Bone marrow (tissue), 2 donors: Measurements from ENCODE around the gene DEFB113.
"Not testable (repeated sequence)": the region's sequence is repeated elsewhere in the genome, so short reads cannot be mapped to it uniquely, and the experiment has no call there.

Experiments
- DNase-seq, 2 donors: peaks; one replicate each; lab custom pipeline; 2025; lab: John Stamatoyannopoulos, UW

Gene DEFB113, protein sequence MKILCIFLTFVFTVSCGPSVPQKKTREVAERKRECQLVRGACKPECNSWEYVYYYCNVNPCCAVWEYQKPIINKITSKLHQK

GRCh38 chr6:49969605-49970004 lies at the start of gene DEFB113:
Gene DEFB113 (minus strand): TSS chr6:49969625. CDS start chr6:49969625, 0 bp downstream.
- DNase-seq = no peak

DNA sequence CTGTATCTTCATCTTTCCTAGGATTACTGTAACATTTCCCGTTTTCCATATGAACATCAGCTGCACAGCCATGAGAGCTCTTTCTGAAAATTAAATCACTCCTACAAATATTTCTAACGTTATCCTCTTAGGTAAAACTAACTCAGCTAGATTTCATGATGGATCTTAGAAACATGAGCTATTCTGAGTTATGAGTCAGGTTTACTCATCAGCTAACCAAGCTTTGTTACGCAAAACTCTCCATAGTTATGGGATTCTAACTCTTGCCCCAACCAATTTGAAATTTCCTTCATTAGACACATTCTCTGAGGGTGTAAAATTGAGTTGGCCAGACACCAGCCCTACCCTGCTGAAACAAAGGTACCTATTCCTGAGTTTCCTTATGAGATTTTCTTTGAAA lies 38.4 kb upstream of the DEFB113 start:
- no peak for DNase-seq

DNA sequence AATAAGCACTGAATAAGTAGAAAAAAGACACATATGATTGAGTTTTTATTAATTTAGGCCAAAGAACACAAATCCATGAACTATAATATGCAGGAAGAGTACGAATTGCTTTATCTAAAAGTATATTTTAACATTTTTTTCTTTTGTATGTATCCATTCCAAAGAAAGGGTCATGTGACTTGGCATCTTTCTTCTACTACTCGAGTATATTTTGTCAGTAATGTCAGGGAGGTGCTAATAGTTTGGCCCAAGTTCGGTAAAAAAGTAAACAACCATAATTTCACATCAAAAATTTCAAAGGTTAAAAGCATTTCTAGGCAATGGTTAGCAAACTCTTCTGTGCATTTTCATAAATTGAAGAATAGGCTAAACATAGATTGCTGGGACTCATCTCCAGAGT lies 33.7 kb upstream of the DEFB113 start:
- no peak for DNase-seq

- DNase-seq = no peak
Measured at GRCh38 chr6:49995278-49995677, 25.9 kb upstream of the DEFB113 start.

- DNase-seq = no peak
Measured at GRCh38 chr6:49988900-49989299, 19.5 kb upstream of the DEFB113 start.

- no peak for DNase-seq
Measured at GRCh38 chr6:49987749-49988148, 18.3 kb upstream of the DEFB113 start.

DNA sequence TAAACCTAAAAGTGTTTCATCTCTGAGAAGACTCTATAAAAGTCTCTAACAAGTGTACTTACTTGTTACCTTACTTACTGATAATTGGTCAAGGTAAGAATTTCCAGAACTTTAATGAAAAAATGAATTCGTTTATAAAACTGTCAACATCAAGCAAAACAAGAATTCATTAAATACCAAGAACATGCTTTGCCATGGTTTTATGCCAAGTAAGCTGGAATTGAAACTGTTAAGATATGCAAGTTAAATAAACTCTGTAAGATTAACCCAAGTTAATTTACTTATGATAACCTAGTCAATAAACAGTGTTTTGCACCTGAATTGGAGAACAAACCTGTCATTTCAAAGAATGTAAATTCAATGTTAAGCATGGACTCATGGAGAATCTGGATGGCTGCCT lies 17.1 kb upstream of the DEFB113 start:
- no peak for DNase-seq

GRCh38 chr6:49982046-49982445 lies 12.6 kb upstream of the DEFB113 start:
- DNase-seq = no peak

GRCh38 chr6:49980898-49981297 lies 11.5 kb upstream of the DEFB113 start:
- DNase-seq = no peak

DNA sequence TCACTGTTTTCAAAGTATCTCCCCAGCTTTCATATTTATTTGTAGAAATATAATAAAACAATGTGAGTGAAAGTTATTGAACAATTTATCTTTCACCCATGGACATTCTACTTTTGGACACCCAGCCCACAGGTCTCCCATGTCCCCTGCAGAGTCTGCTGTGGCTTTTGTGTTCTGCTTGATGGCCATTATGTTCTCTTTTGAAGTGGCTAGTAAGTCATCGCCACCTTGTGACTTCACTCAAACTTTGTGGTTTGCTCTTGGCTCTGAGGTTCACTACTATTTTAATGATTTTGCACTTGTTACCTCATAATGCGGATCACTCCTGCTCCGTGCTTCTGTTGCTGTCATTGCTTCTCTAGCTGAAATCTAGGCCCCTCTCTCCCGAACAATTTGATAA lies 10.2 kb upstream of the DEFB113 start:
- DNase-seq = no peak

DNA sequence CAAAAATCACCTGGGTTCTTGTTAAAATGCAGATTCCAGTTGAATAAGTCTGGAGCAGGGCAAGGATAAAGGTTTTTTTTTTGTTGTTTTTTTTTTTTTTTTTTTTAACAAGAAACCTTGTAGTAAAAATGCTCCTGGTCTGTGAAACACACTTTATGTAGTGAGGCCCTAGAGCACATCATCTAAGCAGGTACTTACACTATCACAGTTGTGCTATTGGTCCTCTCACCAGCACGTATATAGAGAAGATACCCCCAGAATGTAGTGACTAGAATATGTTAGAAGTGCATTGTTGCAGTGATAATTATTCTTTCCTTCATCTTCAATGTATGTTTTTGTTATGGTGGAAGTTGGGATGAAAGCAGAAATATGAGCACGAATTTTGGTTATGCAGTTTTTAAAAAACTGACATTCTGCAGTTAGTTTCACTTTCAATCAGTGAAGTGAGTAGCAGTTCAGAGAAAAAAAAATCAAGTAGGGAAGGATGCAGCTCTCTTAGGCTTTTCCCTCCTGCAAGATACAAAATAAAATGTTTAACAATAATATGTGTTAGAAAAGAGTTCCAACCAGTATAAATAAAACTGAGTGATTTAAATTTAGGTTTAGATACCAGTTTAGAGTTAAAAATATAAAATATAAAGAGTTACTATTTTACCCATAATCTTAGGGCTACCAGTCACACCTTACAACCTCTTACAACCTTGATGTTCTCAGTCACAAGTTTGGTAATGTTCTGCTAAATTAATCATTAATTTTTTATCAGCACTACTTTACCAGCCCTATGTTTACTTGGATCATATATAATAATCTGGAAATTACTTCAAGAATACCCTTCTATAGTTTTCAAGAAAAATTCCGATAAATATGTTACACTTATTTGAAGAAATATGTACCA lies 9.2 kb upstream of the DEFB113 start:
- no peak for DNase-seq

- no peak for DNase-seq
Measured at GRCh38 chr6:49966823-49967222, 2.6 kb downstream of the DEFB113 start.

- no peak for DNase-seq
Measured at GRCh38 chr6:49966334-49966733, 3.1 kb downstream of the DEFB113 start.

DNA sequence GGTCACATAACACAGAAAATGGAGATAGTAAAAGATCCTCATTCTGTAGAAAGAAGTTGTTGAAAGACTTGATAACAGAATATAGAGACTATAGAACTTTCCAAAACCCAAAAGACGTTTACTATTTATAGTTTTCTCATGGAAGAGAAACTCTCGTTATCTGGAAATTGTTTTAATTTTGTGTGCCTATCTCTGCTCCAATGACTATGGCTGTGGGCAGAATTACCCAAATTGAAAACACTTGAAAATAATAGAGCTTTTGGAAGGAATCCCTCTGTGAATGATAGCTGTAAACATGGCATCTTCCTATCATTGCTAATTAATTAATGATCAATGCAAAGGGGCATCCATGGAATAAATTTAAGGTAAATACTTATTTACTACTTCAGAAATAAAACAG lies 5.4 kb downstream of the DEFB113 start, which contains the start of gene DEFB114:
TSS of gene DEFB114 (minus strand) at position 101 of the 400 bp plus-strand sequence. CDS start at position 42, 59 bp downstream.
- DNase-seq = no peak

DNA sequence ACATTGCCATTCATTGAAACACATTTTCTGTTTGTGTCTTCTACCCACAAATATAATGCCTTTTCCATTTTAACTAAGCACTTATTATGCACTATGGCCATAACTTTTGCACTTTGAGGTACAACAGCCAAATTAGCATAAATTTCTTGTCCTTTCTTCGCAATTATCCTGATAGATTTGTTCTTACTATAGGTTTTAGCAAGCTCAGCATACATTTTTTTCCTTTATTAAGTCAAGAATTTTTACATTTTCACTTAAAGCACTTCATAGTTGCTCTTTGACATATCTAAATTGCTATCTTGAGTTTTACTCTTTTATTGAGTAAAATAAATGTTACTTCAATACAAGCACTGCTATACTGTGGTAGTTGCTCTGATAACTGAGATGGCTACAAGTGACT lies 11.2 kb downstream of the DEFB113 start:
- DNase-seq = no peak

- no peak for DNase-seq
Measured at GRCh38 chr6:49955847-49956246, 13.6 kb downstream of the DEFB113 start.

GRCh38 chr6:49951926-49952325 lies 17.5 kb downstream of the DEFB113 start:
- DNase-seq = no peak

DNA sequence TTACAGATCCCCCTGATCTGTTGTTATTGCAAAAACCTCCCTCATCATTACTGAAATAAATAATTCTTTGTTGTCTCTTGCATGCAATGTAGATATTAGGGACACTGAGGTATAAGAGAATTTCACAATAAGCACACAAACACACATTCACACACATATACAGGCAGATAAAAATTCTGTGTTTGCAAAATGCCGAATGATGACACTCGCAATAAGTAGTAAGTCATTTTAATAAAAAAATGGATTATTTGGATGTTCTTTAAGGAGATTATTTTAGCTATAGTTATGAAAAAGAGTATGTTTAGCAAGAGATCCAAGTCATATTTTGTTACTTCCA lies 19.0 kb downstream of the DEFB113 start:
- no peak for DNase-seq

GRCh38 chr6:49949062-49949461 lies 20.4 kb downstream of the DEFB113 start:
- no peak for DNase-seq

GRCh38 chr6:49946835-49947234 lies 22.6 kb downstream of the DEFB113 start:
- no peak for DNase-seq

DNA sequence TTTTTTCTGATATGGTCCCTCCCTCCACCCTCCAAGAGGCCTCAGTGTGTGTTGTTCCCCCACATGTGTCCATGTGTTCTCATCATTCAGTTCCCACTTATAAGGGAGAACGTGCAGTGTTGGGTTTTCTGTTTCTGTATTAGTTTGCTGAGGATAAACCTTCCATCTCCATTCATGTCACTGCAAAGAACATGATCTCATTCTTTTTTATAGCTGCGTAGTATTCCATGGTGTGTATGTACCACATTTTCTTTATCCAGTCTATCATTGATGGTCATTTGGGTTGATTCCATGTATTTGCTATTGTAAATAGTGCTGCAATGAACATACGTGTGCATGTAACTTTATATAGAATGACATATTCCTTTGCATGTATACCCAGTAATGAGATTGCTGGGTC lies 25.4 kb downstream of the DEFB113 start:
- DNase-seq = not testable (repeated sequence)

DNA sequence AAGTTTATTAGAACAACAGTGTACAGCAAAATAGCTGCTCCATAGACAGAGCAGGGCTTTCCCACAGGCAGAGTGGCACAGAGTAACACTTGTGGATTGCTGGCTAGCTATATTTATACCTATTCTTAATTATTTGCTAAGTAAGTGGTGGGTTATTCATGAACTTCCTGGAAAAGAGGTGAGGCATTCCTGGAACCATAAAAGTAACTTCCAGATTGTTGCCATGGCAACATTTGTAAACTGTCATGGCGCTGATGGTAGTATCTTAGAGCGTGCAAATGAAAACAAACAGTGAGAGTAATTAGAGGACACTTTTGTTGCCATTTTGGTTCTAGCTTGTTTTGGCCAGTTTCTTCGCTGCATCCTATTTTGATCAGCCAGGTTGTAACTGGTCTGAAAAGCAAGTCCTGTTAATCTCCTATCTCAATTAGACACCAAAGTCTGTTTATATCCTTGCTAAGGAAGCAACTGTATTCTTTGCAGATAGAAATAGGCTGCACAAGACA lies 29.4 kb downstream of the DEFB113 start:
- DNase-seq = no peak

- no peak for DNase-seq
Measured at GRCh38 chr6:49937811-49938210, 31.6 kb downstream of the DEFB113 start.

GRCh38 chr6:49937017-49937416 lies 32.4 kb downstream of the DEFB113 start:
- DNase-seq = no peak
